HAP-1 (cell line): ENCODE data around the gene ENGASE.
"Not testable (repeated sequence)": the region's sequence is repeated elsewhere in the genome, so short reads cannot be mapped to it uniquely, and the experiment has no call there.

Experiments used
- DNase-seq, 2 experiments: peaks; one replicate each; pipeline ENCODE4 v3.0.0-alpha.2; 2016 to 2020; ENCODE audit warnings: low spot score in 2 of 2
- H3K27me3 ChIP-seq: fragments of 250-450 bp; sonication (Bioruptor Pico); 2 replicates; pipeline ENCODE4 v1.5.1; 2020; ENCODE audit warnings: low read depth, mild to moderate bottlenecking, moderate library complexity
- H3K36me3 ChIP-seq: fragments of 250-450 bp; sonication (Bioruptor Pico); replicated peaks from 2 replicates; pipeline ENCODE4 v1.5.1; 2020; ENCODE audit warnings: mild to moderate bottlenecking
- H3K4me1 ChIP-seq: fragments of 250-450 bp; sonication (Bioruptor Pico); 2 replicates; pipeline ENCODE4 v1.5.1; 2020; ENCODE audit warnings: mild to moderate bottlenecking
- H3K4me3 ChIP-seq: fragments of 250-450 bp; sonication (Bioruptor Pico); 2 replicates; pipeline ENCODE4 v1.5.1; 2020; ENCODE audit warnings: mild to moderate bottlenecking, moderate library complexity
- H3K9me3 ChIP-seq: fragments of 250-450 bp; sonication (Bioruptor Pico); 2 replicates; pipeline ENCODE4 v1.5.1; 2020; ENCODE audit warnings: mild to moderate bottlenecking, moderate library complexity
- in situ Hi-C: fragments of 300-500 bp; cut with MboI; formaldehyde crosslinking; loops from 3 replicates; pipeline ENCODE4 v1.14.3; 2020; ENCODE audit warnings: low sequenced_read_pairs, inconsistent platforms, mixed read lengths

The ENGASE gene

DNA sequence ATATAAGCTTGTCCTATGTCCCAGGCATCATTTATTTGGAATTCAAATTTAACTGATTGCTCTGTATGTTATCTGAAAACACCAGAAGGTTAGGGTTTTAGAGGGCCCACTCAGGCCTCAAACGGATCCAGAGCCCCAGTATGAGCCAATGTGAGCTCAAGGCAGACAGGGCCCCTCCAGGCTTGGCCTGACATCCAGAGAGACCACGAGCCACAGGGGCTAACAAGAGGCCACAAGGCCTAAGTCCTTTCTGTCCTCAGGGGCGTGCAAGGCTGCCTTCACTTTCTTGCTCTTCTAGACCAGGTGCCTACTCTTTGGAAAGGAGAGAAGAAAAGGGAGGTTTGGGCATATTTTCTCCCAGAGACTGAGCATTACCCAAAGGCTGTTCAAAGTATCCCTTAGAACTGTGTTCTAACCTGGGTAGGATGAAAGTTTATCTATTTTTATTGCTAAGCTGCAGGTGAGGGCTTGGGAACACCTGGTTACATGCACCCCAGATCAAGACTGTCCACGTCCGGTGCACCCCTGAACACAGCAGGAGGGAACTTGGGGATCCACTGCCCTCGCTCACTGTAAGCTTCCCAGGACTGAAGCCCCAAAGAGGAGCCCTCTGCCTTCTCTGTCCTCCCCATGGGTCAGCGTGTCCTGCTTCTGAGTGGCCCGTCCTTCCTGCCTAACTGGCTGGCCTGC lies 1.5 kb upstream of the ENGASE start:
- no peaks in the 10 kb centered on the region for H3K9me3 ChIP-seq
- peaks cover 9% of the 10 kb centered on the region for H3K4me1 ChIP-seq
- no peaks in the 10 kb centered on the region for H3K27me3 ChIP-seq
- DNase-seq = no peak
- in situ Hi-C loops = no loop called here
- peaks cover 3% of the 10 kb centered on the region; the same call in 1 of the 2 replicates for H3K36me3 ChIP-seq
- H3K4me3 ChIP-seq = no peak overlapping the region

DNA sequence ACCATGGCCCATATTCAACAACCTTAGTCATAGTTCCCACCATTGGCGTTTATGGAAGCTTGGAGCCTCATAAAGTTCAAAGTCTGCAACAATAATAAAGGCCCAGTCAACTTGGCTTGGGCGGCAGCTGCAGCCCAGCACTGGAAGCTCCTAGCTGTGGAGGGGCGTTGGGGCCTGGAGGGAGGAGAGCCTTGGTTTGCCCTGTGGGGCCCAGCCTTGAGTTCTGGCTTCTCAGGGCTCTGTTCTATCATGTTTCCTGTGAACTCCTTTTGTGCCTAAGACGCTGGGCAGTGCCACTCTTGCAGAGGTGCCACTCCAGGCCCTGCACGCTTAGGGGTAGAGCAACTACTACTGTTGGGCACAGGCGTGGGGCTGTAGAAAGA lies 927 bp upstream of the ENGASE start:
- Histone ChIP-seq H3K4me1 (peaks cover 9% of the 10 kb centered on the region), H3K4me3 (no peak overlapping the region), H3K27me3 (no peaks in the 10 kb centered on the region), H3K9me3 (no peaks in the 10 kb centered on the region), H3K36me3 (peaks cover 4% of the 10 kb centered on the region; the same call in 1 of the 2 replicates)
- no peak for DNase-seq
- in situ Hi-C loops = no loop called here

DNA sequence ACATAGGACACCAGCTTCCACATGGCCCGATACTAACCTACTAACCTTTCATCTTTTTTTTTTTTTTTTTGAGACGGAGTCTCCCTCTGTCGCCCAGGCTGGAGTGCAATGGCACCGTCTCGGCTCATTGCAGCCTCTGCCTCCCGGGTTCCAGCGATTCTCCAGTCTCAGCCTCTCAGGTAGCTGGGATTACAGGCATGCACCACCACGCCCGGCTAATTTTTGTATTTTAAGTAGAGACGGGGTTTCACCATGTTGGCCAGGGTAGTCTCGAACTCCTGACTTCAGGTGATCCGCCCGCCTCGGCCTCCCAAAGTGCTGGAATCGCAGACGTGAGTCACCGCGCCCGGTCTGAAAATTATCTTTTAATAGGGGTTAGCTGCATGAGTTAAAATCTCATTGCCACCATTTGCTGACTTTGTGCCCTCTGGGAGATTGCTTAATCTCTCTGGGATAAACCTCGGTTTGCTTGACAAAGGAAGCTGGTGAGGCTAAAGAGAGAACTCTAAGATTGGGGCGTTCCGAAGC lies 439 bp upstream of the ENGASE start:
- H3K9me3 ChIP-seq, H3K36me3 ChIP-seq, H3K4me1 ChIP-seq, in situ Hi-C loops, DNase-seq, H3K27me3 ChIP-seq: not testable (repeated sequence)
- peak overlapping the region; percentile 11; the same call in 1 of the 2 replicates for H3K4me3 ChIP-seq

DNA sequence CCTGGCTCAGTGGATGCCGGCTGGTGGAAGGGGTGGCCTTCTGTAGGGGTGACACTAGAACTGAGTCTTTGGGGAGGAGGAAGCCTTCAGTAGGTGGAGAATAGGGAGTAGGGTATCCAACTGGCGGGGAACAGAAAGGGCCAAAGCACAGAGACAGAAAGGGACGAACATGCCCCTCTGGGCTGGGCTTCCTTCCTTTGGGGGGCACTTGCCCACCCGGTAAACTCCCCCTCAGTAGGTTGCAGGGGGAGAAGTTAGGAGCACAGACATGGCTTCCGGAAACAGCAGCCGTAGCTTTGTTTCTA lies 774 bp downstream of the ENGASE start:
- no peaks in the 10 kb centered on the region for H3K9me3 ChIP-seq
- no peaks in the 10 kb centered on the region for H3K27me3 ChIP-seq
- in situ Hi-C loops = no loop called here
- peak overlapping the region; percentile 63 for H3K4me3 ChIP-seq
- H3K36me3 ChIP-seq = peaks cover 14% of the 10 kb centered on the region
- H3K4me1 ChIP-seq = peaks cover 9% of the 10 kb centered on the region
- no peak for DNase-seq

DNA sequence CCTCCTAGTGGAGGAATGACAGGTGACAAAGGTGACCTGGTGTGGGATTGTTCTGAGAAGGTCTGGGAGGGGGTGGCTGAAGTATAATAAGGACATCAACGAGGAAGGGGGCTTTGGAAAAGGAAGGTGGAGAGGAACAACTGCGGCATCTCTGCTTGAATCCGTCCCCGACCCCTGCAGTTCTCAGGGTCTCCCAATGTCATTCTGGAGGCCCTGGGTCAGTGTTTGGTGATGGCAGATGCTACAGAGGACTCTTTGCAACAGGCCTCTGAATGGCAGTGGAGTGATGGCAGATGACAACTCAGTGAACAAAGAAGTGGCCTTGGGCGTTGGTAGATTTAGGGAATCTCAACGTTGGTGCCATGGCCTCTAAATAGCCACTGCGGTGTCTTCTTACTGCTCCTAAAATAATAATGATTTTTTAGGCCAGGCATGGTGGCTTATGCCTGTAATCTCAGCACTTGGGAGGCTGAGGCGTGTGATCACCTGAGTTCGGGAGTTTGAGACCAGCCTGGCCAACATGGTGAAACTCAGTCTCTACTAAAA lies 1.3 kb downstream of the ENGASE start:
- peak overlapping the region; percentile 63 for H3K4me3 ChIP-seq
- in situ Hi-C loops = no loop called here

DNA sequence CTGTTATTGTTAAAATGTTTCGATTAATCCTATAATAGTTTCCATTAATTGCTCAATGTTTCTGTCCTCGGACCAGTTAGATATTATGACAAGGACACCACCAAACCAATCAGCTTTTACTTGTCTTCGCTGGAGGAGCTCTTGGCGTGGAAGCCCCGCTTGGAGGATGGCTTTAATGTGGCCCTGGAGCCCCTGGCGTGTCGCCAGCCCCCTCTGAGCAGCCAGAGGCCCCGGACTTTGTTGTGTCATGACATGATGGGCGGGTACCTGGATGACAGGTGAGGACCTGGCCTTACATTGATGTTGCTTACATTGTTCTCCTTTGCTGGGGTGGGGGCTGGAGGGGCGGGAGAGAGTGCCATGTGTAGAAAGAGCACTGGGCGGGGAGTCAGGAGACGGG lies 3.0 kb downstream of the ENGASE start:
- no peaks in the 10 kb centered on the region for H3K27me3 ChIP-seq

More for the DNA sequence above, 1.3 kb downstream of the ENGASE start:
- H3K9me3 ChIP-seq = no peaks in the 10 kb centered on the region
- peaks cover 14% of the 10 kb centered on the region for H3K36me3 ChIP-seq
- no peak for DNase-seq
- peaks cover 9% of the 10 kb centered on the region for H3K4me1 ChIP-seq
- no peaks in the 10 kb centered on the region for H3K27me3 ChIP-seq

DNA sequence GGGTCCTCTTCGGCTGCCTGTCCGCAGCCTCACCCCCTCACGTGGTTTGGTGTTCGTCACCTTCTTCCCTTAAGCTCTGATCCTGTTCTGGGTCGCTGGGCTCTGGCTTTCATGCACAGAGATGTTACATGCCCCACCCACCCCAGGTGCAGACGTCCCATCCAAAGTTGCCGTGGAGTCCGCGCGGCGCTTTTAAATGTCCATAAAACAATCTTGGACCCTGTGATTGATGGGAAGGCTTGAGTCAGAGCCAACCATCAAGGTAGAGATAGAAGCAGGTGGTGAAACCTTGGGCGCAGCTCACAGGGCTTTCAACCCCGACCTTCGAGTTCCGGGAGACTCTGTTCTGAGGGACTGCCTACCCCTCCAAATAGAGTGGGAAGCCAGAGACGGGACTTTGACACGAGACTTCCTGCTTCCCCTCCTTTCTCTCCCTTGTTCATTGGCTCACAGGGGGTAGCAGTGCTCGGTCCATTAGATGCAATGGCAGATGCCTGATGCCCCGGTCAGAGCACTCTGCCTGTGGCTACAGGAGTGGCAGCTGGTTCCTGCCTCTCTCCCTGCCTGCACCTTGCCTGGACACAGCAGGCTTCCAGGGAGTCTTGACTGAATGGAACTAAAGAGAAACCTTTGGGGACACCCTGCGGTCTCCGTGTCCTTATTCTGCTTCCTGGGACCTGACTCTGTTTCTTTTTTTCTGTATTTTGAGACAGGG lies 4.0 kb downstream of the ENGASE start:
- Histone ChIP-seq H3K9me3 (no peaks in the 10 kb centered on the region), H3K4me3 (no peak overlapping the region), H3K4me1 (peaks cover 4% of the 10 kb centered on the region), H3K36me3 (peaks cover 32% of the 10 kb centered on the region), H3K27me3 (no peaks in the 10 kb centered on the region)
- no peak for DNase-seq
- in situ Hi-C loops = no loop called here

More for the DNA sequence above, 3.0 kb downstream of the ENGASE start:
- H3K4me1 ChIP-seq = peaks cover 4% of the 10 kb centered on the region
- no peaks in the 10 kb centered on the region for H3K9me3 ChIP-seq
- in situ Hi-C loops = no loop called here
- H3K4me3 ChIP-seq = no peak overlapping the region
- H3K36me3 ChIP-seq = peaks cover 22% of the 10 kb centered on the region
- DNase-seq = no peak

DNA sequence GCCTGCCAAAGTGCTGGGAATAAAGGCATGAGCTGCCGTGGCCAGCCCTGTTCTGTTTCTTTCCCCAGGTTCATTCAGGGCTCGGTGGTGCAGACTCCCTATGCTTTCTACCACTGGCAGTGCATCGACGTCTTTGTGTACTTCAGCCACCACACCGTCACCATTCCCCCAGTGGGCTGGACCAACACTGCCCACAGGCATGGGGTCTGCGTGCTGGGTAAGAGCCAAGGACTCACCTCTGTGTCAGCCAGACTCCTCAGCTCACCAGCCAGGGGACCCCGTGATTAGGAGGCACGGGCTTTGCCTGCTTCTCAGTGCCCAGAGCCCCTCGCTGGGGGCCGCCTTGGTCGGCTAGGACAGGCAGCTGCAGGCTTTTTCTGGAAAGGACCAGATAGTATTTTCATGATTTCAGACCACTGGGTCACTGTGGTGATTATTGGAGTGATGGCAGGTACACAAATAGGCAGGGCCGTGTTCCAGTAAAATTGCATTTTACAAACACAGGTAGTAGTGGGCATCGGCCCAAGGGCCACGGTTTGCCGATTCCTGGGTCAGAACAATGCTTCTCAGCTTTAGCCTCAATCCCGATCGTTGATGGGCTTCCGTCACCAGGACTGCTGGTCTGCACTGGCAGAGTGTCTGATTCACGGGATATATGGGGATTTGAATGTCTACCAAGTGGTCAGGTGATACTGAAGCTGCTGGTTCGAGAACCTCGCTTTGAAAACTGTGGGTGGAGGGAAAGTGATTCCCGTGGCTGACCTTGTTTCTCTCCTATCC lies 5.0 kb downstream of the ENGASE start:
- in situ Hi-C loops = loop anchor here (5.0 to 10.0 kb wide), 2 partner anchors 32 to 315 kb away; no protein-coding TSS in a partner anchor
- H3K27me3 ChIP-seq = no peaks in the 10 kb centered on the region
- H3K36me3 ChIP-seq = peaks cover 32% of the 10 kb centered on the region
- DNase-seq = no peak
- H3K4me1 ChIP-seq = no peaks in the 10 kb centered on the region; the same call in 1 of the 2 replicates
- no peak overlapping the region for H3K4me3 ChIP-seq
- H3K9me3 ChIP-seq = no peaks in the 10 kb centered on the region

DNA sequence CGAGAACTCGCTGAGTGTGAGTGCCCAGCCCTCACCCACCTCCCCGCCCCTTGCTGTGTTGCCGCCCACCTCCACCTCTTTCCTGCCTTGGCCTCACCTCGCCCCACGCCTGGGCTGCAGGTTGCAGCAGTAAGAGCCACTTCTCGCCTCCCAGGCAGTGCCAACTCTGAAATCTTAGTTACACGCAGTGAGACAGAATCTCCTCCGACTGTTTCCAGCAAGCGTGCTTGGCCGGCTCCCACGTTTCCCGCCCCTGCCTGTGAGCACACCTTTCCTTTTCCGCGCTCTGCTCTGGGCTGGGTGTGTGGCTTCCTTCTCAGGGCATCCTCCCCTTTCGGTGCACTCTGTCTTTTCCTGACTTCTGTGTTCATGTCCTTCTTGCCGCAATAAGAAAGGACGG lies 5.7 kb downstream of the ENGASE start:
- no peaks in the 10 kb centered on the region for H3K27me3 ChIP-seq
- no peaks in the 10 kb centered on the region for H3K9me3 ChIP-seq
- no peaks in the 10 kb centered on the region; the same call in 1 of the 2 replicates for H3K4me1 ChIP-seq
- H3K4me3 ChIP-seq = no peak overlapping the region
- DNase-seq = no peak
- in situ Hi-C loops = loop anchor here (5.0 to 10.0 kb wide), 2 partner anchors 33 to 314 kb away; no protein-coding TSS in a partner anchor
- peaks cover 36% of the 10 kb centered on the region for H3K36me3 ChIP-seq

DNA sequence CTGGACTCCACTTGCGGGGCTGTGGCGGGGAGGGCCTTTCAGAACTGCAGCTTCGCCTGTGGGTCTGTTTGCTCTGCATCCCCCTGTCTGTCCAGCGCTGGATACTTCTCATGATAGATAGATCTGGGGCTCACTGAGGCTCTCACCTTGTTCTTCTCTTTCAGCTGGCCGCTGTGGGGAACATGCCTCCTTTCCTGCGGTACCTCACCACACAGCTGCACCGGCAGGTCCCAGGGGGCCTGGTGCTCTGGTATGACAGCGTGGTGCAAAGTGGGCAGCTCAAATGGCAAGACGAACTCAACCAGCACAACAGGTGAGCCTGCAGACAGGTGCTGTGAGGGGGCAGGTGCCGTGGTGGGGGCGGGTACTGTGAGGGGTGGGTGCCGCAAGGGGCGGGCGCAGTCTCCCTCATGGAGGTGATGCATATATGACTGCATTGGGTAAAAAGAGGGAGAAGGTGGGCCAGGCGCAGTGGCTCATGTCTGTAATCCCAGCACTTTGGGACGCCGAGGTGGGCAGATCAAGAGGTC lies 6.2 kb downstream of the ENGASE start:
- Histone ChIP-seq H3K36me3 (peaks cover 36% of the 10 kb centered on the region), H3K9me3 (no peaks in the 10 kb centered on the region), H3K4me1 (no peaks in the 10 kb centered on the region; the same call in 1 of the 2 replicates), H3K4me3 (no peak overlapping the region), H3K27me3 (no peaks in the 10 kb centered on the region)
- DNase-seq = no peak
- in situ Hi-C loops = loop anchor here (5.0 to 10.0 kb wide), 2 partner anchors 34 to 314 kb away; no protein-coding TSS in a partner anchor

DNA sequence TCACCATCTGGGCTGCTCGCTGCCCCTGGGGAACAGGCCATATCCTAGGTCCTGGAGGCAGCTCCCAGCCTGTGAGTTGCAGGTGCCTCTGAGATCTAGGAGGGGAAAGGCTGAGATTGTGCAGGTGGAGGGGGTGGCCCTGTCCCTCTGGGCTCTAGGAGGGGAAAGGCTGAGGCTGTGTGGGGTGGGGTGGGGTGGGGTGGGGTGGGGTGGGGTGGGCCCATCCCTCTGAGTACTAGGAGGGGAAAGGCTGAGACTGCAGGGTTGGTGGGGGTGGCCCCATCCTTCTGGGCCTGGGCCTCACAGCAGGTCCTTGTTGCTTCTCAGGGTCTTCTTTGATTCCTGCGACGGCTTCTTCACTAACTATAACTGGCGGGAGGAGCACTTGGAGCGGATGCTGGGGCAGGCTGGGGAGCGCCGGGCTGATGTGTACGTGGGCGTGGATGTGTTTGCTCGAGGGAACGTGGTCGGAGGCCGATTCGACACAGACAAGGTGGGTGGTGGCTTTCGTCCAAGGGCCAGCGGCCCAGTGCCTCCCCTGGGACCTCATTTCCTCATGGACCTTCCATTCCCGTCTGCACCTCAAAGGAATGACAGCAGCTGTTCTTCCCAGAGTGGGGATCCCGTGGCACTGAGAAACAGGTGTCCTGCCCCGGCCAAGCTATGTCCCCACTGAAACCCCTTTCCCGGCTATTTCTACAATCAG lies 7.1 kb downstream of the ENGASE start:
- H3K4me3 ChIP-seq = no peak overlapping the region
- in situ Hi-C loops = loop anchor here (5.0 to 10.0 kb wide), 2 partner anchors 34 to 313 kb away; no protein-coding TSS in a partner anchor
- no peak for DNase-seq
- no peaks in the 10 kb centered on the region for H3K4me1 ChIP-seq
- H3K9me3 ChIP-seq = no peaks in the 10 kb centered on the region
- peaks cover 36% of the 10 kb centered on the region for H3K36me3 ChIP-seq
- H3K27me3 ChIP-seq = no peaks in the 10 kb centered on the region

DNA sequence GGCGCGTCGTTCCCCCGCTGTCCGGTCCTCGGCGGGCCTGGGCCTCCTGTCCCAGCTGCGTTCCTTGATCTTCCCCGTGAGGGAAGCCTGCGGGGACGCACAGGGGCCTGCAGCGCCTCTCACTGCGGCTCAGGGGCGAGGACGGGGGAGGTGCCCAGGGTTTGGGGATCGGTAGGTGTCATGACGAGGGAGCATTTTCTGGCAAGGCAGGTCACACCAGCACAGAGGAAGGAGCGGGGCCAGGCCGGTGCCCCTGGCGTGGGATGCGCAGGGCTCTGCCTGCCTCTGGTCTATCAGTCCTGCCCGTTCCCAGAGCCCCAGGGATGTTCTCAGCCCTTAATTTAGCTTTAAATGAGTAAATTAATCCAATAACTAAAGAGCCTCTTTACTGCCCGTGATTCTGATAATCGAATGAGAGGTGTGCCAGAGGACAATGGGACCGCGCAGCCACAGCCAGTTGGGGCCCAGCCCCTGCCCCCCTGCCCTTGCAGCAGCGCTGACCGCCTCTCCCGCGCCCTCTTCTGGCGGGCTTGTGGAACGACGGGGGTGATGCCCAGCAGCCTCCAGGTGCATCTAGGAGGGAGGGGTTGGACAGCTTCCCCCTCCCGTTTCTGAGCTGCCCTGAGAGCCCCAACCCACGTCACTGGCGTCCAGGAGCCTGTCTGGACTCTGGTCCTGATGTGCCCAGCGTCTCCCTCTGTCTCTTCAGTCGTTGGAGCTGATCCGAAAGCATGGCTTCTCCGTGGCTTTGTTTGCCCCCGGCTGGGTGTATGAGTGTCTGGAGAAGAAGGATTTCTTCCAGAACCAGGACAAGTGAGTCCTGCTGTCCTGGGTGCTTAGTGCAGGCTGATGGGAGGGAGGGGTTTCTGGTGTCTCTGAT lies 7.9 kb downstream of the ENGASE start:
- H3K4me3 ChIP-seq = no peak overlapping the region
- DNase-seq = peak in 1 of 2 experiments; percentile 77
- no peaks in the 10 kb centered on the region for H3K4me1 ChIP-seq
- no peaks in the 10 kb centered on the region for H3K27me3 ChIP-seq
- peaks cover 41% of the 10 kb centered on the region for H3K36me3 ChIP-seq
- no peaks in the 10 kb centered on the region for H3K9me3 ChIP-seq
- in situ Hi-C loops = loop anchor here (5.0 to 10.0 kb wide), 2 partner anchors 35 to 312 kb away; no protein-coding TSS in a partner anchor
